Left ventricle myocardium inferior (tissue), 1 donor: ENCODE data around the gene DLG2. TPM values are rescaled to one million over a fixed set of nuclear protein-coding genes. Genes with fewer than 3 reads are reported as not detected.

ENCODE experiments used
- DNase-seq: peaks from one replicate; pipeline ENCODE4 v3.0.0-alpha.2; 2020
- H3K27ac ChIP-seq: fragments of 200-600 bp; replicated peaks from 2 replicates; pipeline ENCODE4 v1.8.0; 2021
- H3K27me3 ChIP-seq: fragments of 200-600 bp; 2 replicates; pipeline ENCODE4 v1.8.0; 2021; ENCODE audit warnings: low read depth
- H3K36me3 ChIP-seq: fragments of 200-600 bp; 2 replicates; pipeline ENCODE4 v1.8.0; 2021
- H3K4me1 ChIP-seq: fragments of 200-600 bp; 2 replicates; pipeline ENCODE4 v1.8.0; 2021
- H3K4me3 ChIP-seq: fragments of 200-600 bp; 2 replicates; pipeline ENCODE4 v1.8.0; 2021; ENCODE audit warnings: mild to moderate bottlenecking, moderate library complexity
- H3K9me3 ChIP-seq: fragments of 200-600 bp; replicated peaks from 2 replicates; pipeline ENCODE4 v1.8.0; 2021
- CTCF ChIP-seq: fragments of 200-600 bp; IDR thresholded peaks from 2 replicates; pipeline ENCODE4 v1.8.0; 2021; ENCODE audit warnings: antibody characterized with exemption, mild to moderate bottlenecking, borderline replicate concordance
- intact Hi-C: fragments of 100-400 bp; cut with micrococcal nuclease; formaldehyde crosslinking; loops from one replicate; pipeline ENCODE4 v1.11.0; 2022
- total RNA-seq: library from RNA; stranded (reverse); fragmentation: NEBNext Ultra II Directional; extraction: Animal tissue kit (Norgen Biotek cat#: 25700); gene quantifications from one replicate; pipeline ENCODE4 v1.2.1, GENCODE V29; 2021
- donor health status: DM: no; HTN: yes; CAD: no; lungs with severe emphysema.

Gene DLG2
- total RNA-seq, 1 donor from 2014 or later, result 6.5 TPM

GRCh38 chr11:83475760-83476159 is 2151.4 kb downstream of the DLG2 start:
- no peak for TF ChIP-seq CTCF
- DNase-seq, result no peak
- intact Hi-C loops, result no loop called here
- H3K9me3 ChIP-seq, result no peaks in the 10 kb centered on the region
- H3K36me3 ChIP-seq, result no peaks in the 10 kb centered on the region
- no peak overlapping the region for H3K4me3 ChIP-seq
- H3K4me1 ChIP-seq, result no peaks in the 10 kb centered on the region
- no peak overlapping the region for H3K27ac ChIP-seq
- no peaks in the 10 kb centered on the region for H3K27me3 ChIP-seq

GRCh38 chr11:83473743-83474142 is 2153.4 kb downstream of the DLG2 start:
- H3K36me3 ChIP-seq, result no peaks in the 10 kb centered on the region
- H3K4me1 ChIP-seq, result no peaks in the 10 kb centered on the region
- no peak for TF ChIP-seq CTCF
- H3K27ac ChIP-seq, result no peak overlapping the region
- no peak for DNase-seq
- intact Hi-C loops, result no loop called here
- no peaks in the 10 kb centered on the region for H3K27me3 ChIP-seq
- no peaks in the 10 kb centered on the region for H3K9me3 ChIP-seq
- H3K4me3 ChIP-seq, result no peak overlapping the region

GRCh38 chr11:83472806-83473205 is 2154.3 kb downstream of the DLG2 start:
- no peak for TF ChIP-seq CTCF
- Histone ChIP-seq H3K4me3 (no peak overlapping the region), H3K27ac (no peak overlapping the region), H3K36me3 (no peaks in the 10 kb centered on the region), H3K4me1 (no peaks in the 10 kb centered on the region), H3K9me3 (no peaks in the 10 kb centered on the region), H3K27me3 (no peaks in the 10 kb centered on the region)
- intact Hi-C loops, result no loop called here
- DNase-seq, result no peak

GRCh38 chr11:83471831-83472727 is 2155.1 kb downstream of the DLG2 start:
- no peaks in the 10 kb centered on the region for H3K9me3 ChIP-seq
- H3K4me1 ChIP-seq, result no peaks in the 10 kb centered on the region
- no peak overlapping the region for H3K4me3 ChIP-seq
- no peaks in the 10 kb centered on the region for H3K27me3 ChIP-seq
- intact Hi-C loops, result no loop called here
- DNase-seq, result no peak
- no peaks in the 10 kb centered on the region for H3K36me3 ChIP-seq
- TF ChIP-seq CTCF, result no peak
- no peak overlapping the region for H3K27ac ChIP-seq

- no peak for DNase-seq
- intact Hi-C loops, result no loop called here
These were observed 2159.3 kb downstream of the DLG2 start for GRCh38 chr11:83467837-83468236.

More at GRCh38 chr11:83467837-83468236, 2159.3 kb downstream of the DLG2 start:
- Histone ChIP-seq H3K4me1 (no peaks in the 10 kb centered on the region), H3K36me3 (no peaks in the 10 kb centered on the region), H3K4me3 (no peak overlapping the region), H3K27ac (no peak overlapping the region), H3K9me3 (no peaks in the 10 kb centered on the region), H3K27me3 (no peaks in the 10 kb centered on the region)
- no peak for TF ChIP-seq CTCF
